Dermis microvascular lymphatic vessel endothelial cell (primary cell): Measurements from ENCODE around the gene TMEM63A. TPM values are rescaled to one million over a fixed set of nuclear protein-coding genes. Genes with fewer than 3 reads are reported as not detected.
"Not testable (repeated sequence)": the region's sequence is repeated elsewhere in the genome, so short reads cannot be mapped to it uniquely, and the experiment has no call there.

Source experiments
- DNase-seq, 2 donors: peaks; one replicate each; pipeline versions ENCODE4 v3.0.0 to v3.0.0-alpha.2; 2010; ENCODE audit warnings: low read depth in 2 of 2
- total RNA-seq: library from RNA; depleted of rRNA; stranded (reverse); fragments of >200 nt; gene quantifications from 2 replicates; pipeline ENCODE4 v1.2.1, GENCODE V29; 2014

Gene TMEM63A
- total RNA-seq: 3.6 and 6.4 TPM in 2 replicates

GRCh38 chr1:225881959-225882693 is at the start of gene TMEM63A:
TMEM63A (minus strand) TSS chr1:225882380; CDS start chr1:225877580, 4,800 bp downstream.
- DNase-seq: peak; percentile 46 to 78

- no peak for DNase-seq
Observed at GRCh38 chr1:225931270-225932136, 49.3 kb upstream of the TMEM63A start.

- DNase-seq: no peak
Observed at GRCh38 chr1:225930566-225930965, 48.4 kb upstream of the TMEM63A start.

DNA sequence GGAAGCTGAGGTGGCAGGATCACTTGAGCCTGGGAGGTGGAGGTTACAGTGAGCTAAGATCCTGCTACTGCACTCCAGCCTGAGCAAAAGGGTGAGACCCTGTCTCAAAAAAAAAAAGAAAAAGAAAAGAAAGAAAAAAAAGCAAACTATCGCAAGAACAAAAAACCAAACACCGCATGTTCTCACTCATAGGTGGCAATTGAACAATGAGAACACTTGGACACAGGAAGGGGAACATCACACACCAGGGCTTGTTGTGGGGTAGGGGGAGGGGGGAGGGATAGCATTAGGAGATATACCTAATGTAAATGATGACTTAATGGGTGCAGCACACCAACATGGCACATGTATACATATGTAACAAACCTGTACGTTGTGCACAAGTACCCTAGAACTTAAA is 47.3 kb upstream of the TMEM63A start:
- DNase-seq: not testable (repeated sequence)

GRCh38 chr1:225928186-225929175 is 46.3 kb upstream of the TMEM63A start:
- no peak for DNase-seq

DNA sequence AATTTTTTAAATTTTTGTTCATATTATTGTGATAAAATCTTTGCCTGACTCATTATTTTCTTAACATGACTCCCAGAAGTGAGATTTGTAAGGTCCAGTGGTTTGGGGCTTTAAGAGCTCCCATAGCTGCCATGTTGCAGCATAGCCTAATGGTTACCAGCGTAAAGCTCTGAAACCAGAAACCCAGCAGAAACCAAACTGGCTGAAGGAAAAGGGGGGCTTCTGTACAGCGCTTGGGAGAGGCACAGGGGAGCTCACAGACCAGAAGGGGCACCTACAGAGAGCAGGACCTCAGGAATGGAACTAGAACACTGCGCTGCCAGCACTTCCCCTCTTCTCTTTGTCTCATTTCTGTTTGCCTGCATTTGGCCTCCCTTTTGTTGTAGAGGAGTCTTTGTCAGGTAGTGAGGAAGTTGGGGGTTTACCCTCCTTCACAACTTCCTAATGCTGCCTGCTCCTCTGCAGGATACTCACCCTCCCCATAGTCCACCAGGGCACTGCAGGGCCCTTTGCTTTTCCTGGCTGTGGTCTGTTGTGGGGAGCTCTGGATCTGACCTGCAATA is 44.5 kb upstream of the TMEM63A start:
- DNase-seq: no peak

- peak; percentile 87 to 97 for DNase-seq
Observed at GRCh38 chr1:225923692-225924555, 41.7 kb upstream of the TMEM63A start, which contains the start of gene PYCR2. PYCR2 (minus strand) TSS chr1:225924250; CDS start chr1:225924110, 140 bp downstream.

DNA sequence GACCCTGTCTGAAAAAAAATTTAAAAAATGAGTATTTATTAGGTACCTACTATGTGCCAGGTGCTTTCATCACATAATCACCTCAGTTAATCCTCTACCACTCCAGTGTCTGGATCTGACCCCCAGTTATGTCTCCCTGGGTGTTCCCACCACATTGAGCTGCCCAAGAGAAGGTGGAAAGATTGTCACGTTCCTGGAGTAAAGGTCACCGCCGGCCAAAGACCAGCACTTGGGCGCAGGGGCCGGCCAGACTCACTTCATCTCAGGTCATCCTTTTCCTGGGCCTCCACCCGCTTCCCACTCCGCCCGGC is 41.2 kb upstream of the TMEM63A start:
- DNase-seq: no peak

GRCh38 chr1:225921734-225922709 is 39.8 kb upstream of the TMEM63A start:
- no peak for DNase-seq

DNA sequence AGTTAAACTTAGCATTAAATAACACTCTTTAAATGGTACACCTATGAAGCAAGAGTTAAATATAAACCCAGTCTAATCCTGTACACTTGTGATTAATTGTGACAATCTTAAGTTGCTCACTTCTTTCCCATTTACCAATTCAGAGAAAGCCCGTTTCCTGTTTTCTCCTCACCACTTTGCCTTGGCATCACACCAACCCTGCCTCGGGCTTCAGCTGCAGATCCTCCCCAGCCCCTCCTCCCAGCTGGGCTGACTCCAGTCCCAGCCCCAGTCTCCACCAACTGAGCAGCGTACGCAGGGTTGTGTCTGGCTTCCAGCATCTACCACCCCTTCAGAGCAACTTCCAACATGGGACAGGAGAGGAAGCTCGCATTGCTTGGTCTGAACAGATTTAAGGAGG is 37.7 kb upstream of the TMEM63A start:
- DNase-seq: peak in 1 of 2 donors; percentile 85

GRCh38 chr1:225918280-225918679 is 36.1 kb upstream of the TMEM63A start:
- no peak for DNase-seq

DNA sequence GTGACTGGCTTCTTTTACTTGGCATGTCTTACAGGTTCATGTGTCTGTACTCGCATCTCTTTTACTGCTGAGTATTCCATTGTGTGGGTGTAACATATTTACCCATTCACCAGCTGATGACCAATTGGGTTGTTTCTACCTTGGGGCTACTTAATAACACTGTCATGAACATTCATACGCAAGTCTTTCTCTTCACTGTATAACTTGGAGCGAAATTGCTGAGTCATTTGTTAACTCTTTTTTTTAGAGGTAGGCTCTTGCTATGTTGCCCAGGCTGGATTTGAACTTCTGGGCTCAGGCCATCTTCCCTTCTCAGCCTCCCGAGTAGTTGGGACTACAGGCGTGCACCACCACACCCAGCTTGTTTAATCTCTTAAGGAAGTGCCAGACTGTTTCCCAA is 35.4 kb upstream of the TMEM63A start:
- no peak for DNase-seq

- DNase-seq: no peak
Observed at GRCh38 chr1:225917101-225917500, 34.9 kb upstream of the TMEM63A start.

DNA sequence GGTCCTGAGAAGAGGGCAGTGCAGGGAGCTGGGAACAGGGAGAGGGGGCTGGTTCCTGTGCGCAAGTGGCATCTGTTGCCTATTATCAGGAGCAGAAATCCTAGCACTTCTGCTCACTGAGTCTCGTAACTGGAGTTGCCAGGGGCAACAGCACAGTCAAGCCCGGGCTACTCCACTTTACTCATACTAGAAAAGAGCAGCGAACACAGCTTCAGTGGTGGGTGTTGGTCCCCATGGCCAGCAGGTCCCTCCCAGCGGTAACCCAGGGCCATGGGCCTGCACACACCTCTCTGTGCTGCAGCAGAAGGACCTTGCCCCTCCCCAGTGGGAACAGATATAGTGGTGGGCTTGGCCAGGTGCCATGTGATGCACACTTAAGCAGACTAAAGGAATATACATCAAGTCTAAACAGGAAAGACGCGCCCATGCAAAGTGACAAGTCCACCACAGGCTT is 33.4 kb upstream of the TMEM63A start:
- no peak for DNase-seq

GRCh38 chr1:225914947-225915346 is 32.8 kb upstream of the TMEM63A start:
- no peak for DNase-seq

DNA sequence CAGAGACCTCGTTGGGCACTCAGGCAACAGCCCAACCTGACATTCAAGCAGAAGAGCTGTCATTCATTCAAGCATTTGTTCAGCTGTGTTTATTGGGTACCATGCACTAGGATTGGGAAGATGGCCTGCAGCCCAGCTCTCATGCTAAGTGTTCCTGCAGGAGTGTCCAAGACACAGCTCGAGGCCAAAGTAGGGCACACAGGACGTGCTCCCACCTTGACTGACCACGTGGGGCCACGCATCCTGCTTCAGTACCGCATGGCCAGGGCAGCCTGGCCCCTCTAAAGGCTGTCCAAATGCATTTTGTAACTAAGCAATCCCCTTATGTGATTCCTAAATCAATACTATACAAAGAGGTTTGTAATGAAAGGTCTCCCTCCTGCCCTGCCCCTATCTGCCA is 32.2 kb upstream of the TMEM63A start:
- DNase-seq: no peak

DNA sequence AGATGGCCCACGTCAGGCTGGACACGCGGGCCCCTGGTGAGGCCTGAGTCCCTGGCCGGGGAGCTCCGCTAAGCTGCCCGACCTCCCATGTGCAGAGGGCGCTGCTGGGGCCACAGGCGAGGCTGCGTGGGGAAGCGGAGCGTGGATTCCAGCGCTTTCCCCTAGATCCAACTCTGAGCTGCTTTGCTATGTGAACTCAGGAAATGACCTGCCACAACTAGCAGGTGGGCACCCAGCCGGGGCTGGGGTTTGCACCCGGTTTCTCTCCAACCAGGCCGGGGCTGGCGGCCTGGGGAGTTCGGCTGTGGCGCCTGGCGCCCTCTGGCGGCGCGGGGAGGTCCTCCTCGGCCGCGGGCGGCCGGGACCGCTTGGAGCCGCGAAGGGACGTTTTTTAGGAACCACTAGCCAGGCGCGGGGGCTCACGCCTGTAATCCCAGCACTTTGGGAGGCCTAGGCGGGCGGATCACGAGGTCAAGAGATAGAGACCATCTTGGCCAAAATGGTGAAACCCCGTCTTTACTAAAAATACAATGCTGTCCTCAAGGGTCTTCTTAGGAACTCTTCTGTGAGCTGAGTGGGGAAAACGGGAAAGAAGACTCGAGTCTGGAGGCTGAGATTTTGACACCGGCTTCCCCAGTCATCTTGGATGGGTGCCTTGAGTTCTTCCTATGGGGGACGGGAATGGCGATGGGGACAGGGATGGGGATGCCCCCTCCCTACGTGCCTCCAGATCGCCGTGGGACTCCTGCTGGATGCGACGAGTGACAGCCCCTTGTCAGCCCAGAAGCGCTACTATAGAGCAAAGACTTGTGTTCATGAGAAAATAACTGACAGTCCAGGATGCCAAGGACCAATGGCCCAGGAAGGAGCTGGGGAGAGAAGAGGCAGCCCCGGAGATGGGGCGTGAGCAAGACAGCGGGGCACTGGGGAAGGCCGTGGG is 29.3 kb upstream of the TMEM63A start:
- peak in 1 of 2 donors; percentile 47 for DNase-seq

GRCh38 chr1:225909477-225909876 is 27.3 kb upstream of the TMEM63A start:
- no peak for DNase-seq
